Endometrium (tissue), 2 donors: Measurements from ENCODE around the gene SEZ6L.

Experiments used
- FAIRE-seq: peaks from 2 replicates; lab custom pipeline; 2012; peaks lifted over from hg19 to GRCh38; lab: Jason Lieb, UNC
- donor health status: control.
- donor health status: control.

SEZ6L gene

DNA sequence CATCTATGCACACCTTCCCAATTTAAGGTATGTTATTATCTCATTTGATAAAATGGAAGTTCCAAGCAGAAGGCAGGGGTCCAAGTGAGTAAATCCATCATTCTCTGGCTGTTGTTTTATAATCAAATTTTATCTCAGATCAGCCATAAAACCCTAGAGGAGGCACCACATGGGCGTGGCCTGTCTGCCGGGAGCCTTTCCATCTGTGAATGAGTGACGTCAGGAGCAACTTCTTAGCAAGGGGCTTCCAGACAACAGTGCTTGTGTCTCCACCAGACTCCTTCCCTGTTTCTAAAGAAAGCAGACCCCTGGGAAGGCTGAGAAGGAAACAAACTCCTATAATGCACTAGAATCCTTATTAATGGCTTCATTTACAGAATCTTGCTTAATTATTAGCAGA lies 13.5 kb downstream of the SEZ6L start:
- no peak for FAIRE-seq

DNA sequence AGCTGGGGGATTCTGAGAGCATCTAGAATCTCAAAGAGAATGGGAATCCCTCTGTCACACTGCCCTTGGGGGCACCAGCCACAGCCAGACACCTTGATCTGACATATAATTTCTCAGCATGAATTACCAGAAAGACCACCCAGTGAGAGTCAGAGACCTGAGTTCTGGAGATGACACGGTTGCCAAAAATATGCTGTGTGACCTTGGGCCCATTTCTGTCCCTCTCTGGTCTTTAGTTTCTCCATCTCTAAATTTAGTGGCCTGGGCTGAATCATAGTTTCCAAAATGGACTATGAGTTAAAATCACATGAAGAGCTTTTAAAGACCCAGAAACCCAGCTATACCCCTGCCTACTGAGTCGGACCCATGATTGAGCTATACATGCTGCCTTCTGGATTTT lies 15.9 kb downstream of the SEZ6L start:
- no peak for FAIRE-seq

- FAIRE-seq: no peak
These were observed 19.1 kb downstream of the SEZ6L start for GRCh38 chr22:26188341-26188740.

DNA sequence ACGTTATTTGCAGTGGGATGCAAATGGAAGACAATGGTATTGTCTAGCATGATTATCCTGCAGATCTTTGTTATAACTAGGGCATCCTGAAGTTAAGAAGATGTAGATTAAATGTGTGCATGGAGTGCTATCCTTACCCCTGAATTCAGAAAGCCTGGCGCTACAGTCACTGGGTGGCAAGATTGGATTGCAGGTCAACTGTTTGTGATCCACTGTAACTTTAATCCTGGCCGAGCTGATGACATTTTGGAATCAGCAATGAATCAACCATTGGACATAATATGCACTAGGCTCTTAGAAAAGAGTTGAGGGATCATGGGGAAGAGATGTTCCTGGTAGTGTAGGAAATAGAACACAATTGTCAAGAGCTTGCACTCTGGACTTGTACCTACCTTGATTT lies 25.1 kb downstream of the SEZ6L start:
- FAIRE-seq: no peak

DNA sequence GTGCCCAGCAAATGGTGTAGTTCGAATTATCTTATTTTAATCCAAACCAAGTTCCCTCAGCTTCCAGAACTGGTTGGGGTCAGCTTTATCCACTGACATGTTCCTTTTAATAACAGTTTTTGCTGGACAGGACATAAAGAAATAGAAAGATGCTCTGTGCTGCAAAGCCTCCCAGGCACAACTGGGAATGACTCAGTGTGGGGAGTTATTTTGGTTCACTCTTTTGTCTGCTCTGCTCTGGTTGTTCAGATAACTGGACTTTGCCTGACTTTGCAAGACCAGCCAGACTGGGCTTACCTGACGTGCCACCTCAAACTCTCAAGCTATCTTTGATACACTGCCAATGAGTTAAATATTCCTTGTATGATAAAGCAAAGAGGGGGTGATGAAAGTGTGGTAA lies 25.6 kb downstream of the SEZ6L start:
- no peak for FAIRE-seq

GRCh38 chr22:26196657-26197056 lies 27.4 kb downstream of the SEZ6L start:
- FAIRE-seq: no peak

- FAIRE-seq: no peak
These were observed 28.2 kb downstream of the SEZ6L start for GRCh38 chr22:26197425-26197824.

- no peak for FAIRE-seq
These were observed 30.4 kb downstream of the SEZ6L start for GRCh38 chr22:26199665-26200064.

DNA sequence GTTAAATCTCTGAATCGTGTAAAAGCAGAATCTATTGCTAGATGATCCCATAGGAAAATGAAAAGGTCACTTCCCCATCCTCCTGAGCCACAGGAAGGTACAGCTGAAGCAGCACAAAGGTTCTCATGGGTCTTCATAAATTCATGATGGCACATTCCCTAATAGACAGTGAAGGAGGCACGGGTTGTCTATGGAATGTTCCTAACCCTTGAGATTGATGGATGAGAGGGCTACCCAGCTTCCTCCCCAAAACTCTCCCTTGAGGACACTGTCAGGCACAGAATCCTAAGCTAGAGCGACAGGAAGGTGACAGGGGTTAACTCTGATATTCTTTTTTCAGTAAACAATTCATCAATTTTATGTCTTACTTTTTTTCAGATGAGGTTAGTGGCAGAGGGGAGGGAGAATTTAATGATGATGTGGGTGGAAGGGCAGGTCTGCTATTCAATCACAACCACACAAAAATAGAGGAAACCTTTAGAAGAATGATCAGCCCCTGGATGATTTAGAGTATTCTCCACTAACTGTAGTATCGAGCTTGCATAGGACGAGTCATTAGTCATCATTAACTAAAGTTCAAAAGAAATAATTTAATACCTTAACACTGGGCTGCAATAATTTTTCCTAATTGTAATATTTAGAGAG lies 33.1 kb downstream of the SEZ6L start:
- FAIRE-seq: no peak

DNA sequence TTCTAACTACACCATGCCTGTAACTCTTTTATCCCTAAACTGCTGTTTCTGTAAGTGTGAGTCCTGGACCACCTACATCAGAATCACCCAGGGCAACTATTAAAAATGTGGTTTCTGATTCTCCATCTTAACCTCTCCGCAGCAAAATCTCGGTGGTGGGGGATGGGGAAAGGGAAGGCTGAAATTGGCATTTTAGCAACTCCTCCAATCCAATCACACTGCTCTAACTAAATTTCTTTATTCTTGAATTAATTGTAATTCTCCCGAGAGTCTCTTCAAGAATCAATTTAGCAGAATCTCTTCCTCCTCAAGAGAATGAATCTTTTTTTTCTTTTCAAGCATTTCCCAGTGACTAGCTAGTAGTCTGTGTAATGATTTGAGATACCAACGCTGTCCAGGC lies 36.2 kb downstream of the SEZ6L start:
- no peak for FAIRE-seq

DNA sequence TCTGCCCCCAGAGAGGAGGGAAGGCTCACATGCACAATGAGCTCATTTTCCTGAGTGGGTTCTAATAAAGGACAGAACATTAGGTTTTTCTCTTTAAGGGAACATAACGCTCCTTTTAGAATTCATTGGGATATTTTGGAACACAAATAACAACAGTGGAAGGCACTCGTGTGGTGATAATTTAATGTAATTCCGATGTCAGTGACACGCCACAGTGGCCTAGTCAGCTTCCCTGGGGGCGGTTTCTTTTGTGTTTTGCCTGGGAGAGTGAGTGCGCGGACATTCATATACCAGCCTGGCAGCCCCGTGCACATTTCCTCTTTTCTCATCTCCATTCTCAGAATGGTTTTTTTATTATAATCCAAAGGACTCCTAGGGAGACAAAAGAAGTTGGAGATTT lies 41.1 kb downstream of the SEZ6L start:
- FAIRE-seq: no peak

GRCh38 chr22:26213826-26214225 lies 44.6 kb downstream of the SEZ6L start:
- FAIRE-seq: no peak

- FAIRE-seq: no peak
These were observed 45.2 kb downstream of the SEZ6L start for GRCh38 chr22:26214466-26214865.

- no peak for FAIRE-seq
These were observed 46.5 kb downstream of the SEZ6L start for GRCh38 chr22:26215736-26216135.

DNA sequence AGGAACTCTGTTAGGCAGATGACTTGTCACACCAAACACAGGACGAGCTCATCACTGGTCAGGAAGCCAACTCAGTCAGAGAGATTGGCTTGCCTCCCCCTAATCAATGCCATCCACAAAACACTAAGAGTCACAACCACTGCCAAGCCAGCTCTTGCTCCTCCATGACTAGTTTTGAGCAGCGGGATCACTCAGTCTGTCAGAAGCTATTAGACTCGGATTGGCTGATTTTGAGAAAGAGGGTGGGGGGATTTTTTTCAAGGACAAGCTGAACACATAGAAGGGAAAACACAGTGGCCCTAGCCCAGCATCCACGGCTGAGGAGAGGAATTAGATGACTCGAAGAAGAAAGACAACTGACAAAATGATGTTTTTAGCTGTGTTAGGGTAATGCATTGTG lies 55.9 kb downstream of the SEZ6L start:
- no peak for FAIRE-seq

- FAIRE-seq: no peak
These were observed 57.5 kb downstream of the SEZ6L start for GRCh38 chr22:26226538-26227297.

DNA sequence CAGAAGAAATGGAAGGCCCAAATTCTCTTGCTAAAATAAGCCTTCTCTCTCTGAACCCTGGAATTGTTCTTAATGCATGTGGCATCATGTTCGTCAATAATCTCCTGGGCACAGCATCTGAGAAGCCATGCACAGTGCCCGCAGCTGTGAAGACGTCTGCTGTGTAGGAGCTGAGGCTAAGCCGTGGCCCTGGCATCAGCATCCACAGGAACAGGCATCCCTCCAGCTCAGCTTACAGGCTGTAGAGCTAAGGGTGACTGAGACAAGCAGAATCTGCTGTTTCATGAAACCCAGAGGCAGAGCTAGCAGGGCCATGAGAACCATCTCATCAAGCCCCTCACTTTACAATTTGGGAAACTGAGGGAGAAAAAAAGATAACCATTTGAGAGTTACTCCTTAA lies 60.6 kb downstream of the SEZ6L start:
- no peak for FAIRE-seq

DNA sequence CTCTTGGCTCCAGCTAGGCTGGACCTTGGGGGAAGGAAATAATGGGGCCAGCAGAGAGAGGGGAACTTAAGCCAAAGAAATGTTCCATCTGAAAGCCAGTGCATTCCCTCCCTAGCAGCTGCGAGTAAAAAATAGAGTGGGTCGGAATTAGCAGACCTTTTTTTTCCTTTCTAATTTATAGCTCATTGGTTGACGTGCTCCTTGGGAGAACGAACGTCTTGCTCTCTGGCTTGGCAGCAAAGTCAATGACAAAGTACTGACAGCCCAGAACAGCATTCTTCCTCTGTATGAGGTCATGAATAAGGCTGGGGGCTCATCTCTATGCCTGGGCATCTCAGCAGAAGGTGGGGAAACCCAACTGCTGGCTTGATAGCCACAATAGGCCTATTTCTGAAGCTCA lies 65.0 kb downstream of the SEZ6L start:
- no peak for FAIRE-seq

DNA sequence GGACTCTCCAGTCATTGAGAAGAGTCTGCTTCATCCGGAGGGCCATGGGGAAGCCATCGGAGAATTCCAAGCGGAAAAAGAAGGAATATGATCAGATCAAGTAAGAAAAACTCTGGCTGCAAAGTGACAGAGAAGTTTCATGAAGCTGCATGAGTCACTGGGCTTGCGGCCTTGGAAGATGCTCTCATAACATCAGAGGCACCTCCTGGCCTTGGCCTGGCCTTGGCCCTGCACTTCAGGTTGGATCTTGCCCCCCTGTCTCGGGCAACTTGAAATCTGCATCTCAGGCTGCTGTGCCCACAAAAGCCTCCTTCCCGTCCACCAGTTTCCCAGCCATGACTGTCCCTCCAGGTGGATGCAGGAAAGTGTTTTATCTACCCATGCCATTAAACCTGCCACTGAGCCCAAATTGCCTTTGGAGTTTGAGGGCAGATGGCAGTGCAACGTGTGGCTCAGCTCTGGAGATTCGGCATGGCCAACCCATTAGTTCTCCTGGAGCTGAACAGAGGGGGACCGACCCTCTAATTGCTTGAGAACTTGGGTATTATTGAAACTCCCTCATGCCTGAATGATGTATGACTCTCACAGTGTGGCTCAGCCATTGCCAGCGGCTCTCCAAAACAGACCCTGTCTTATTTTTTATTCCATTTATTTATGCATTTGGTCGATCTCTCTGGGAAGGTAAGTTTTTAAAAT lies 66.7 kb downstream of the SEZ6L start:
- no peak for FAIRE-seq

DNA sequence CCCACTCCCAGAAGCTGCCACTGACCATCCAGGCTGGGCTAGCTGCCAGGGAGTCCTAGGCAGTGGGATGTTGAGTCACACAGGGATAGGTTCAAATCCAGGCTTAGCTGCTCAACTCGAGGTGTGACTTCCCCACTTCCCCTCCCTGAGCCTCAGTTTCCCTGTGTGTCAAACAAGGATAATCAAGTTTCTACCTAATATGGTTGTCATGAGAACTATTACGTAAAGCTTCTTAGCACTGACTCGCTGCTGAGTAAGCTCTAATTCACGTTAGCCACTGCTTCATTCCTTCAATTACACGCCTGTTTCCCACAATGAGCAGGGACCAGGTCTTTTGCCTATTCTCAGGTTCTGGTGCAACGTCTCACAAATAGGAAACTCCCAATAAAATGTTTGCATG lies 67.7 kb downstream of the SEZ6L start:
- FAIRE-seq: no peak

GRCh38 chr22:26238596-26238995 lies 69.3 kb downstream of the SEZ6L start:
- FAIRE-seq: no peak

DNA sequence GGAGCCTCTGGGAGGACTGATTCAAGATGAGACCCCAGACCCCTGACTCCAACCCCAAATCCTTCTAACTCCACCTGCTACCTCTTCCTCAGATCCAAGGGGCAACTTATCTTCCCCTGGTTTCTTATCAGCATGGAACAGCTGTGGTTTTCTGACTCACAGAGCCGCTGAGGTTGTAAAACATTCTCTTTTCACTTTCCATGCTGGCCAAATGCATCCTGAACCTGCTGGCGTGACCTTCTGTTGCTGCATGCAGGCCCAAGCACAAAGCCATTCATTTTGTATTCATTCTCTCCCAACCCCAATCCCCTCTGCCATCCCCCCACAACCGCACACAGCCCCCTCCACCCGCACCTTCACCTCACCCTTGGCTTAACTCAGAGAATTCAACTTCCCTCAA lies 70.3 kb downstream of the SEZ6L start:
- FAIRE-seq: no peak

GRCh38 chr22:26241361-26241760 lies 72.1 kb downstream of the SEZ6L start:
- no peak for FAIRE-seq

DNA sequence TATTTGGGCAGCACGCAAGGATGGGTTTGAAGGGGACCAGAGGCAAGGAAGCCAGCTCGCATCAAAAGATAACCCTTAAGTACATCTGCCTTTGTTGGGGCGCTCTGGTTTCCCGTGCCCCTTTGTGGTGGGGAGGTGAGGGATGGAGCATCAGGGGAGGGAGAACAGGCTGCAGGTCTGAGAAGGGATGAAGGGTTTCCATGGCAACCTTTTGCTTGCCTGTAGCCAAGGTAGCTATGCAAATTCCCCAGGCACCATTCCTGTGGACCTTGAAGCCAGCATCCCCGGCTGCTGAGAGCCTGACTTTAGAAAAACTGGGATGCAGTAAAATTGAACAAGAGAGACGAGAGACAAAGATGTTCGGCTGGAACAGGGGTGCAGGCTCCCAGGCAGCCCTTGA lies 75.7 kb downstream of the SEZ6L start:
- no peak for FAIRE-seq
